ENCODE results near the gene VAC14.
A peak's percentile ranks its signal among the peaks of the same experiment; 100 is the strongest.

Gene VAC14

GRCh38 chr16:70691223-70692129 lies 109.5 kb downstream of the VAC14 start:
- no peak for DNase-seq (ENCODE audit: low spot score)

- DNase-seq (ENCODE audit: low spot score) = no peak
These were observed 110.7 kb downstream of the VAC14 start for GRCh38 chr16:70689970-70690891.

- DNase-seq (ENCODE audit: low spot score) = no peak
These were observed 111.7 kb downstream of the VAC14 start for GRCh38 chr16:70689035-70689969.

- no peak for DNase-seq (ENCODE audit: low spot score)
These were observed 112.7 kb downstream of the VAC14 start for GRCh38 chr16:70688246-70688742.

- no peak for DNase-seq (ENCODE audit: low spot score)
These were observed 113.2 kb downstream of the VAC14 start for GRCh38 chr16:70687671-70688245.

GRCh38 chr16:70687102-70687511 lies 113.9 kb downstream of the VAC14 start:
- no peak for DNase-seq (ENCODE audit: low spot score)

- DNase-seq (ENCODE audit: low spot score) = no peak
These were observed 114.4 kb downstream of the VAC14 start for GRCh38 chr16:70686376-70687101.

GRCh38 chr16:70685938-70686375 lies 115.0 kb downstream of the VAC14 start, which contains the start of gene MTSS2:
MTSS2 (minus strand) TSS chr16:70686053; CDS start chr16:70685791, 262 bp downstream.
- DNase-seq (ENCODE audit: low spot score) = peak; percentile 96

GRCh38 chr16:70685061-70685937 lies 115.7 kb downstream of the VAC14 start:
- peak; percentile 52 for DNase-seq (ENCODE audit: low spot score)

GRCh38 chr16:70684146-70685060 lies 116.6 kb downstream of the VAC14 start:
- no peak for DNase-seq (ENCODE audit: low spot score)

GRCh38 chr16:70683146-70683944 lies 117.6 kb downstream of the VAC14 start:
- no peak for DNase-seq (ENCODE audit: low spot score)

- DNase-seq (ENCODE audit: low spot score) = no peak
These were observed 118.5 kb downstream of the VAC14 start for GRCh38 chr16:70682239-70683145.

GRCh38 chr16:70681382-70682238 lies 119.3 kb downstream of the VAC14 start:
- no peak for DNase-seq (ENCODE audit: low spot score)

GRCh38 chr16:70680495-70681381 lies 120.2 kb downstream of the VAC14 start:
- DNase-seq (ENCODE audit: low spot score) = no peak
